K562 (cell line): ENCODE results near the gene ACTL10. TPM values are rescaled to one million over a fixed set of nuclear protein-coding genes. Genes with fewer than 3 reads are reported as not detected.

Source experiments
- ATAC-seq: fragments of 200-7000 bp; cut with Tn5 transposase; 3 replicates; pipeline ENCODE4 v1.9.1; 2020; ENCODE audit warnings: moderate library complexity
- BruUV-seq: library from RNA; stranded (reverse); fragments of 400-500 nt; replicated peaks from 2 replicates; lab custom pipeline; 2021; lab: Mats Ljungman, UMichigan
- CTCF ChIA-PET: fragments of 300-600 bp; formaldehyde crosslinking; extraction: SDS; loops from one replicate; lab custom pipeline; 2021; ENCODE audit warnings: low intra/inter-chr PET ratio; lab: Yijun Ruan, JAX
- POLR2A ChIA-PET: fragments of 300-600, 350-650 bp; sonication (Branson Sonifier 250); formaldehyde crosslinking; extraction: SDS; loops from one replicate; lab custom pipeline; 2021; ENCODE audit warnings: antibody characterized with exemption, inconsistent platforms; lab: Yijun Ruan, JAX
- DNase-seq, 4 experiments: peaks; one replicate each; pipeline versions ENCODE4 v3.0.0 to v3.0.0-alpha.2; 2011 to 2018; ENCODE audit warnings: low spot score in 3 of 4, mixed read lengths in 3 of 4; ENCODE audit errors: extremely low read depth in 1 of 4
- FAIRE-seq: peaks from 2 replicates; lab custom pipeline; 2011; peaks lifted over from hg19 to GRCh38; lab: Jason Lieb, UNC
- H2AFZ ChIP-seq: 2 replicates; pipeline ENCODE4 v1.6.0; 2011; ENCODE audit warnings: low read depth, low read length, control low read depth, inconsistent platforms
- H3K27ac ChIP-seq: fragments of 200-600 bp; 3 replicates; pipeline ENCODE4 v1.8.0; 2011; ENCODE audit warnings: low read depth, mild to moderate bottlenecking, control low read depth, inconsistent platforms, low read length, moderate library complexity, mixed read lengths; ENCODE audit errors: extremely low read depth
- H3K27me3 ChIP-seq, 2 experiments: fragments of 300-600 bp in 1 of 2; 2 replicates in 1 of 2; 3 replicates in 1 of 2; pipeline versions ENCODE4 v1.6.0 to v1.8.0; 2011; ENCODE audit warnings: inconsistent platforms in 2 of 2, low read length in 2 of 2, mild to moderate bottlenecking in 1 of 2, mixed read lengths in 1 of 2, moderate library complexity in 1 of 2; ENCODE audit not compliant: control insufficient read depth in 2 of 2, insufficient read depth in 2 of 2
- H3K36me3 ChIP-seq: fragments of 300-600 bp; 3 replicates; pipeline ENCODE4 v1.8.0; 2011; ENCODE audit warnings: mild to moderate bottlenecking, low read length, inconsistent platforms; ENCODE audit not compliant: control insufficient read depth, insufficient read depth
- H3K4me1 ChIP-seq, 2 experiments: fragments of 200-600 bp in 1 of 2; replicated peaks in 1 of 2; 2 replicates in 1 of 2; 3 replicates in 1 of 2; pipeline versions ENCODE4 v1.5.1 to v1.8.0; 2011; ENCODE audit warnings: inconsistent platforms in 2 of 2, low read length in 2 of 2, mild to moderate bottlenecking in 1 of 2, mixed read lengths in 1 of 2, moderate library complexity in 1 of 2; ENCODE audit not compliant: control insufficient read depth in 2 of 2, insufficient read depth in 2 of 2
- H3K4me2 ChIP-seq: 2 replicates; pipeline ENCODE4 v1.6.1; 2011; ENCODE audit warnings: low read length, control low read depth, inconsistent platforms, mixed read lengths; ENCODE audit not compliant: insufficient read depth
- H3K4me3 ChIP-seq: fragments of 200-600 bp; sonication (generic), shearing (Covaris generic); 2 replicates; pipeline ENCODE4 v1.5.1; 2016; ENCODE audit warnings: control low read depth, inconsistent platforms
- H3K79me2 ChIP-seq: fragments of 200-600 bp; 3 replicates; pipeline ENCODE4 v1.8.0; 2011; ENCODE audit warnings: low read length, inconsistent platforms; ENCODE audit not compliant: control insufficient read depth, insufficient read depth
- H3K9ac ChIP-seq, 2 experiments: 2 replicates each; pipeline versions ENCODE4 v1.6.0 to v1.6.1; 2011; ENCODE audit warnings: low read depth in 2 of 2, low read length in 2 of 2, control low read depth in 1 of 2, inconsistent platforms in 1 of 2, mild to moderate bottlenecking in 1 of 2, mixed read lengths in 1 of 2; ENCODE audit not compliant: insufficient read depth in 1 of 2
- H3K9me1 ChIP-seq: one replicate; pipeline ENCODE4 v1.6.0; 2011; ENCODE audit warnings: inconsistent platforms, mild to moderate bottlenecking, low read length, moderate library complexity; ENCODE audit not compliant: control insufficient read depth, insufficient read depth
- H3K9me3 ChIP-seq: replicated peaks from 2 replicates; pipeline ENCODE4 v1.5.1; 2011; ENCODE audit warnings: low read depth, low read length, inconsistent platforms; ENCODE audit not compliant: control insufficient read depth, insufficient read depth
- H4K20me1 ChIP-seq: replicated peaks from 2 replicates; pipeline ENCODE4 v1.6.1; 2011; ENCODE audit warnings: low read length, inconsistent platforms, mixed read lengths; ENCODE audit not compliant: control insufficient read depth, insufficient read depth
- C11orf30 ChIP-seq: fragments of 450-650 bp; IDR thresholded peaks from 2 replicates; pipeline ENCODE4 v1.6.1; 2016; ENCODE audit warnings: low read depth, mild to moderate bottlenecking
- EGR1 ChIP-seq: fragments of 450-650 bp; conservative IDR thresholded peaks from 2 replicates; pipeline ENCODE4 v1.6.1; 2017; ENCODE audit warnings: mild to moderate bottlenecking
- FOSL1 ChIP-seq: fragments of 200-800 bp; sonication (Bioruptor generic); conservative IDR thresholded peaks from 2 replicates; pipeline ENCODE4 v1.6.1; 2016; ENCODE audit warnings: missing genetic modification characterization, missing compliant biosample characterization
- GTF2E2 ChIP-seq: fragments of 200-800 bp; sonication (Bioruptor generic); IDR thresholded peaks from 2 replicates; pipeline ENCODE4 v1.6.1; 2016; ENCODE audit warnings: missing genetic modification characterization, missing compliant biosample characterization
- JUND ChIP-seq, 2 experiments: IDR thresholded peaks; 2 replicates in 1 of 2; 3 replicates in 1 of 2; pipeline ENCODE4 v1.6.1; 2011; ENCODE audit warnings: borderline replicate concordance in 2 of 2, low read depth in 2 of 2, low read length in 2 of 2, improper control_type of control experiment in 1 of 2, missing biosample characterization in 1 of 2, missing genetic modification characterization in 1 of 2, missing genetic modification reagents in 1 of 2
- NR2C2 ChIP-seq, 2 experiments: fragments of 200-800 bp in 1 of 2; sonication (Bioruptor generic) in 1 of 2; sonication (generic) in 1 of 2; formaldehyde crosslinking in 1 of 2; IDR thresholded peaks; 2 replicates each; pipeline versions ENCODE4 v1.6.1 to v1.8.0; 2016 to 2022; ENCODE audit warnings: mild to moderate bottlenecking in 1 of 2, missing compliant biosample characterization in 1 of 2, missing genetic modification characterization in 1 of 2, missing genetic modification reagents in 1 of 2
- PCBP1 ChIP-seq: fragments of 200-400 bp; formaldehyde crosslinking; IDR thresholded peaks from 2 replicates; pipeline ENCODE4 v1.6.1; 2018; ENCODE audit warnings: mild to moderate bottlenecking, low read depth, low read length; ENCODE audit not compliant: poor library complexity, severe bottlenecking
- SAP30 ChIP-seq: fragments of 200-600 bp; sonication (generic); IDR thresholded peaks from 2 replicates; pipeline ENCODE4 v1.6.1; 2012; ENCODE audit warnings: borderline replicate concordance, low read depth, mild to moderate bottlenecking, moderate library complexity, low read length, control low read depth, inconsistent platforms; ENCODE audit not compliant: insufficient read depth, poor library complexity, severe bottlenecking
- SMARCA5 ChIP-seq: fragments of 450-650 bp; IDR thresholded peaks from 2 replicates; pipeline ENCODE4 v1.6.1; 2016
- SRSF9 ChIP-seq: fragments of 200-400 bp; formaldehyde crosslinking; IDR thresholded peaks from 2 replicates; pipeline ENCODE4 v1.6.1; 2017; ENCODE audit warnings: low read depth, low read length, borderline replicate concordance
- TAL1 ChIP-seq: fragments of 450-650 bp; IDR thresholded peaks from 2 replicates; pipeline ENCODE4 v1.6.1; 2016; ENCODE audit warnings: mild to moderate bottlenecking
- ZNF217 ChIP-seq: sonication (generic); formaldehyde crosslinking; IDR thresholded peaks from 2 replicates; pipeline ENCODE4 v1.8.0; 2022; ENCODE audit warnings: mild to moderate bottlenecking, missing genetic modification reagents
- WGBS: fragments of 100-300 bp; shearing (Covaris generic); methylation state at CpG from one replicate; pipeline ENCODE4 v1.1.6; 2016; ENCODE audit warnings: low coverage, mixed read lengths; ENCODE audit not compliant: insufficient coverage; ENCODE audit errors: missing lambda C conversion rate; 5-methylcytosine and 5-hydroxymethylcytosine counted together
- in situ Hi-C: fragments of 300-500 bp; cut with MboI; formaldehyde crosslinking; loops from 4 replicates; pipeline ENCODE4 v1.15.0; 2018; ENCODE audit warnings: inconsistent platforms, mixed read lengths
- intact Hi-C: fragments of 100-400 bp; cut with micrococcal nuclease; formaldehyde crosslinking; loops from 2 replicates; pipeline ENCODE4 v1.14.2; 2022
- polyA plus RNA-seq, 8 experiments: library from polyadenylated mRNA; depleted of rRNA in 4 of 8; stranded (reverse) in 5 of 8; unstranded in 3 of 8; fragments of >200 nt; fragmentation: Nextera tagmentation in 2 of 8; fragmentation: Illumina TruSeq in 1 of 8; extraction: Ambion mirVana in 2 of 8; extraction: Trizol in 1 of 8; gene quantifications; 2 replicates each; pipeline versions ENCODE4 v1.2.1 to v1.2.3, GENCODE V29; 2011 to 2014; ENCODE audit warnings: inconsistent platforms in 1 of 8, missing spikeins in 1 of 8
- total RNA-seq, 7 experiments: library from RNA; depleted of rRNA in 6 of 7; stranded (reverse); fragments of >200 nt in 6 of 7; fragmentation: Illumina TruSeq in 2 of 7; extraction: Trizol in 2 of 7; gene quantifications; 2 replicates each; pipeline versions ENCODE4 v1.2.1 to v1.2.3, GENCODE V29; 2011 to 2021; ENCODE audit warnings: low replicate concordance in 1 of 7
- TF ChIP-seq, protein P1 (sequence below), 2 experiments: fragments of 200-800 bp in 1 of 2; sonication (Bioruptor generic) in 1 of 2; sonication (generic) in 1 of 2; formaldehyde crosslinking in 1 of 2; IDR thresholded peaks in 1 of 2; conservative IDR thresholded peaks in 1 of 2; 2 replicates each; pipeline versions ENCODE4 v1.5.0 to v1.6.1; 2016 to 2020; ENCODE audit warnings: missing compliant biosample characterization in 1 of 2, missing genetic modification characterization in 1 of 2, missing genetic modification reagents in 1 of 2
- TF ChIP-seq, protein P2 (sequence below): fragments of 250-450 bp; sonication (Bioruptor Pico); IDR thresholded peaks from 2 replicates; pipeline ENCODE4 v1.5.0; 2020; ENCODE audit warnings: mild to moderate bottlenecking, borderline replicate concordance

ACTL10 gene
- total and polyA plus RNA-seq, 9 of the 15 experiments (the other 6 are each of a cell fraction or from before 2014, with no cell fraction given): 0.07 to 0.14 TPM; not detected in 7

DNA sequence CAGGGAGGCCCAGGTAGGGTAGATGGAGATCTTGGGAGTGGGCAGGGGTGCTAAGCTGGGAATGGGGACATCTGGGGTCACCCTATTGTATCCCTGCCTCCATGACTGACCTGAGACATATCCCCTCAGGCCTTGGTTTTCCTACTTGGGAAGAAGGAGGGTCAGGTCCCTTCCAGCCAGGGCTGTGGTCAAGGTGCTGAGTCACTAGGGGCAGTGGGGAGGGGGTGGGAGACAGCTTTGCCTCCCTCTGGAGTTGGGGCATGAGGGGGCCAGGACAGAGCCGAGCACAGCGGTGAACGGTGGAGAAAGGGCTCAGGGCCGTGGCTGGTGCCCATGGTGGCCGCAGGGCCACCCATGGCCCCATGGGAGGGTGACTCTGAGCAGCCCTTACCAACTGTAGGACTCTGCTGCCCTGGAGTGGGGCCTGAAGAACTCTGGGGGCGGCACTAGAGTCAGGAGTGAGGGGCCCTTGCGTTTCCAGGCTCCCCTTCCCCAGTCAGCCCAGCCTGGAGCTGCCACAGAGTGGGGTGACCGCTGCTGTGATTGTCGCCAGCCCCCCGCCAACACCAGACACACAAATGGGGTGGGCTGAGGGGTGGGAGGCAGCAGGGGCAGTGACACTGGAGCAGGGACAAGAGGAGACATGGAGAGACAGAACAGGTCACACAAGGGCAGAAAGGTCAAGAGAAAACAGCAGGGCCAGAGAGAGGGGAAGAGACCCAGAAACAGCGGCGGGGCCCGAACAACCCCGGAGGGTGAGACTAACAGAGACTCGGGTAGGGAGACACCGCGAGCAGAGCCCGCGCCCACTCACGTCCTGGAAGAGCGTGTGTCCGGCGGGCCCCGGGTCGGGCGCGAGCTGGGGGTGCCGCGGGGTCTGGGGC lies 6.9 kb downstream of the ACTL10 start:
- ChIA-PET POLR2A (interaction anchor here (1.0 to 2.5 kb wide), 5 partner anchors 8 to 30 kb away, joined by 4 to 25 read pairs (median 5); no protein-coding TSS in a partner anchor), CTCF (no interaction called here)
- H3K4me3 ChIP-seq: peak overlapping the region; percentile 86
- peaks cover 65% of the 10 kb centered on the region for H3K36me3 ChIP-seq
- peaks cover 17 to 52% of the 10 kb centered on the region in 2 experiments for H3K4me1 ChIP-seq
- H4K20me1 ChIP-seq: peaks cover 7% of the 10 kb centered on the region; the same call in 1 of the 2 replicates
- peaks cover 34% of the 10 kb centered on the region for H3K79me2 ChIP-seq
- H3K27me3 ChIP-seq: no peaks in the 10 kb centered on the region
- peak overlapping the region; percentile 67 for H2AFZ ChIP-seq
- H3K9ac ChIP-seq: peak overlapping the region; percentile 89 to 99
- ATAC-seq (peak; percentile 64), DNase-seq (peak; percentile 61 to 72 (median 67)), FAIRE-seq (peak; percentile 78)
- H3K27ac ChIP-seq: peak overlapping the region; percentile 88
- no TSS peak for BruUV-seq
- under 1% methylated on average over 14 of the region's 29 CpGs for WGBS
- peaks cover 5% of the 10 kb centered on the region for H3K9me1 ChIP-seq
- in situ Hi-C loops: no loop called here
- intact Hi-C loops: no loop called here
- H3K4me2 ChIP-seq: peak overlapping the region; percentile 88
- H3K9me3 ChIP-seq: no peaks in the 10 kb centered on the region
- TF ChIP-seq SAP30 (peak; percentile 6), PCBP1 (peak; percentile 4), SRSF9 (no peak), GTF2E2 (tag) (no peak), ZNF217 (CRISPR knock-in tag) (no peak), SMARCA5 (no peak), JUND (IDR thresholded peaks at IDR 0.05; ENCODE audit: borderline replicate concordance, low read depth, low read length) (peak; percentile 49; the same call in 1 of the 2 replicates), JUND (tag; IDR thresholded peaks at IDR 0.05; ENCODE audit: borderline replicate concordance, low read depth, low read length) (no peak), NR2C2 (CRISPR knock-in tag; IDR thresholded peaks at IDR 0.05) (no peak), NR2C2 (tag; IDR thresholded peaks at IDR 0.05) (0 out of 2 replicates have a peak, but pooled peaks have one; percentile 12), C11orf30 (peak; percentile 82), EGR1 (0 out of 2 replicates have a peak, but pooled peaks have one; percentile 3), TAL1 (no peak), FOSL1 (tag) (peak; percentile 19)
- TF ChIP-seq, protein P1, sequence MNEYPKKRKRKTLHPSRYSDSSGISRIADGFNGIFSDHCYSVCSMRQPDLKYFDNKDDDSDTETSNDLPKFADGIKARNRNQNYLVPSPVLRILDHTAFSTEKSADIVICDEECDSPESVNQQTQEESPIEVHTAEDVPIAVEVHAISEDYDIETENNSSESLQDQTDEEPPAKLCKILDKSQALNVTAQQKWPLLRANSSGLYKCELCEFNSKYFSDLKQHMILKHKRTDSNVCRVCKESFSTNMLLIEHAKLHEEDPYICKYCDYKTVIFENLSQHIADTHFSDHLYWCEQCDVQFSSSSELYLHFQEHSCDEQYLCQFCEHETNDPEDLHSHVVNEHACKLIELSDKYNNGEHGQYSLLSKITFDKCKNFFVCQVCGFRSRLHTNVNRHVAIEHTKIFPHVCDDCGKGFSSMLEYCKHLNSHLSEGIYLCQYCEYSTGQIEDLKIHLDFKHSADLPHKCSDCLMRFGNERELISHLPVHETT (CRISPR knock-in tag; conservative IDR thresholded peaks at IDR 0.05 in 1 of 2, IDR thresholded peaks at IDR 0.05 in 1 of 2): 0 out of 4 replicates have a peak, but pooled peaks of 1 of the 2 experiments have one; percentile 16
- TF ChIP-seq, protein P2, sequence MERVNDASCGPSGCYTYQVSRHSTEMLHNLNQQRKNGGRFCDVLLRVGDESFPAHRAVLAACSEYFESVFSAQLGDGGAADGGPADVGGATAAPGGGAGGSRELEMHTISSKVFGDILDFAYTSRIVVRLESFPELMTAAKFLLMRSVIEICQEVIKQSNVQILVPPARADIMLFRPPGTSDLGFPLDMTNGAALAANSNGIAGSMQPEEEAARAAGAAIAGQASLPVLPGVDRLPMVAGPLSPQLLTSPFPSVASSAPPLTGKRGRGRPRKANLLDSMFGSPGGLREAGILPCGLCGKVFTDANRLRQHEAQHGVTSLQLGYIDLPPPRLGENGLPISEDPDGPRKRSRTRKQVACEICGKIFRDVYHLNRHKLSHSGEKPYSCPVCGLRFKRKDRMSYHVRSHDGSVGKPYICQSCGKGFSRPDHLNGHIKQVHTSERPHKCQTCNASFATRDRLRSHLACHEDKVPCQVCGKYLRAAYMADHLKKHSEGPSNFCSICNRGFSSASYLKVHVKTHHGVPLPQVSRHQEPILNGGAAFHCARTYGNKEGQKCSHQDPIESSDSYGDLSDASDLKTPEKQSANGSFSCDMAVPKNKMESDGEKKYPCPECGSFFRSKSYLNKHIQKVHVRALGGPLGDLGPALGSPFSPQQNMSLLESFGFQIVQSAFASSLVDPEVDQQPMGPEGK (CRISPR knock-in tag): no peak
